Osteoblast (primary cell): Measurements from ENCODE around the gene PBX3. TPM values are rescaled to one million over a fixed set of nuclear protein-coding genes. Genes with fewer than 3 reads are reported as not detected.

Experiments
- DNase-seq: peaks from one replicate; pipeline ENCODE4 v3.0.0; 2011; ENCODE audit warnings: low spot score, mixed read lengths; ENCODE audit not compliant: insufficient read length; ENCODE audit errors: missing footprints
- H2AFZ ChIP-seq: 2 replicates; pipeline ENCODE4 v1.6.0; 2011; ENCODE audit warnings: mild to moderate bottlenecking, low read length
- H3K27ac ChIP-seq: 2 replicates; pipeline ENCODE4 v1.5.1; 2011; ENCODE audit warnings: mild to moderate bottlenecking, low read depth, low read length, moderate library complexity
- H3K27me3 ChIP-seq: 2 replicates; pipeline ENCODE4 v1.6.0; 2012; ENCODE audit warnings: mild to moderate bottlenecking, control low read depth, inconsistent platforms, low read length, moderate library complexity; ENCODE audit not compliant: insufficient read depth
- H3K36me3 ChIP-seq: 2 replicates; pipeline ENCODE4 v1.5.1; 2011; ENCODE audit warnings: mild to moderate bottlenecking, low read length, control low read depth, moderate library complexity; ENCODE audit not compliant: insufficient read depth
- H3K4me1 ChIP-seq: 2 replicates; pipeline ENCODE4 v1.5.1; 2011; ENCODE audit warnings: mild to moderate bottlenecking, low read length, control low read depth, moderate library complexity; ENCODE audit not compliant: insufficient read depth
- H3K4me2 ChIP-seq: 2 replicates; pipeline ENCODE4 v1.6.0; 2011; ENCODE audit warnings: mild to moderate bottlenecking, low read length; ENCODE audit not compliant: insufficient read depth
- H3K4me3 ChIP-seq: fragments of 200-600 bp; sonication (generic); 3 replicates; pipeline ENCODE4 v1.5.1; 2012; ENCODE audit warnings: mild to moderate bottlenecking, low read length, inconsistent platforms; ENCODE audit not compliant: insufficient read depth
- H3K79me2 ChIP-seq: 2 replicates; pipeline ENCODE4 v1.6.0; 2012; ENCODE audit warnings: mild to moderate bottlenecking, low read length, control low read depth, inconsistent platforms; ENCODE audit not compliant: insufficient read depth
- H3K9me3 ChIP-seq: 2 replicates; pipeline ENCODE4 v1.5.1; 2011; ENCODE audit warnings: low read depth, low read length, control low read depth
- H4K20me1 ChIP-seq: 2 replicates; pipeline ENCODE4 v1.6.0; 2012; ENCODE audit warnings: mild to moderate bottlenecking, low read length, control low read depth; ENCODE audit not compliant: insufficient read depth
- total RNA-seq: library from RNA; depleted of rRNA; stranded (reverse); fragments of >200 nt; gene quantifications from 2 replicates; pipeline ENCODE4 v1.2.3, GENCODE V29; 2012
- TF ChIP-seq, protein P1 (sequence below): IDR thresholded peaks from 2 replicates; pipeline ENCODE4 v1.5.1; 2011; ENCODE audit warnings: mild to moderate bottlenecking, low read depth, low read length, moderate library complexity; ENCODE audit errors: extremely low read depth

The PBX3 gene
- total RNA-seq, 1 donor, result 34.7 TPM

DNA sequence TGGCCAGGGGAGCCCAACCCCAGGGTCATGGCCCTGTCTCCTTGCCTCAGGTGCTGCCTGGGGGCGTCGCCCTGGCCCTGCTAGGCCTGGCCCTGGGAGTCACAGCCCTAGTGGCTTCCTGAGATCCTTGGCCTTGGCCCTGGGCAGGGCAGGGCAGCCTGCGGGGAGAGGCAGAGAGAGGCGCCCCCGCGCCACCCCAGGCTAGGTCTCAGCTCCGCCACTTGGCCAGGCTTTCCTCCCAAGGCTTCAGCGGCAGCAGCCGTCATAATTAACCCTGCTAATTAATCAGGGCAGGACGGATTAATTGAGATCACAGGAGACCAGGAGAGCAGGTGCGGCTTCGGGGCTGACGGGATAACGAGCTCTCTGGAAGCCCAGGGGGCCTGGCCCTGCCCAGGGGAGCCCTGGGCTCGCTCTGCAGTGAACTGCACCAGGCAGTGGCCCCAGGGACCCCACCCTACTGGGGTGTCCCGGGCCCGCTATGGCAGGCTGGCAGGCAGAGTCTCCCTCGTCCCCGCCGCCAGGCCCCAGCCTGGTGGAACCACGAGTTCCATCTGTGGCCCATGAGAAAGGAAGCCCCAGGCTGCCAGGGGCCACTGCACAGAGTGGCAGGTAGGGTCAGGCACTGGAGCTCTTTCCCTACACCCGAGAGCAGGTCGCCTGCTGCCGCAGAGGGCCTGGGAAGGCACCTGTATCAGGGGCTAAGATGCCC, 269.6 kb downstream of the PBX3 start:
- DNase-seq, result no peak
- H3K79me2 ChIP-seq, result no peaks in the 10 kb centered on the region
- H3K4me2 ChIP-seq, result no peak overlapping the region
- no peak overlapping the region for H3K27ac ChIP-seq
- no peaks in the 10 kb centered on the region for H3K36me3 ChIP-seq
- no peak overlapping the region for H3K4me3 ChIP-seq
- H4K20me1 ChIP-seq, result no peaks in the 10 kb centered on the region
- H3K4me1 ChIP-seq, result no peaks in the 10 kb centered on the region
- TF ChIP-seq, protein P1, sequence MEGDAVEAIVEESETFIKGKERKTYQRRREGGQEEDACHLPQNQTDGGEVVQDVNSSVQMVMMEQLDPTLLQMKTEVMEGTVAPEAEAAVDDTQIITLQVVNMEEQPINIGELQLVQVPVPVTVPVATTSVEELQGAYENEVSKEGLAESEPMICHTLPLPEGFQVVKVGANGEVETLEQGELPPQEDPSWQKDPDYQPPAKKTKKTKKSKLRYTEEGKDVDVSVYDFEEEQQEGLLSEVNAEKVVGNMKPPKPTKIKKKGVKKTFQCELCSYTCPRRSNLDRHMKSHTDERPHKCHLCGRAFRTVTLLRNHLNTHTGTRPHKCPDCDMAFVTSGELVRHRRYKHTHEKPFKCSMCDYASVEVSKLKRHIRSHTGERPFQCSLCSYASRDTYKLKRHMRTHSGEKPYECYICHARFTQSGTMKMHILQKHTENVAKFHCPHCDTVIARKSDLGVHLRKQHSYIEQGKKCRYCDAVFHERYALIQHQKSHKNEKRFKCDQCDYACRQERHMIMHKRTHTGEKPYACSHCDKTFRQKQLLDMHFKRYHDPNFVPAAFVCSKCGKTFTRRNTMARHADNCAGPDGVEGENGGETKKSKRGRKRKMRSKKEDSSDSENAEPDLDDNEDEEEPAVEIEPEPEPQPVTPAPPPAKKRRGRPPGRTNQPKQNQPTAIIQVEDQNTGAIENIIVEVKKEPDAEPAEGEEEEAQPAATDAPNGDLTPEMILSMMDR, result no peak
- peaks cover under 1% of the 10 kb centered on the region for H3K27me3 ChIP-seq
- H2AFZ ChIP-seq, result no peak overlapping the region
- no peaks in the 10 kb centered on the region for H3K9me3 ChIP-seq

Other genes starting within 250 kb of the PBX3 start
- 72.4 and 75.4 TPM in 2 replicates for gene MAPKAP1, start 40.2 kb upstream of the PBX3 start, total RNA-seq